Muscle of arm (tissue), 12 donors: ENCODE data around the gene FBXO41. TPM values are rescaled to one million over a fixed set of nuclear protein-coding genes. Genes with fewer than 3 reads are reported as not detected.
"Not testable (repeated sequence)": the region's sequence is repeated elsewhere in the genome, so short reads cannot be mapped to it uniquely, and the experiment has no call there.

Source experiments
- DNase-seq: peaks from one replicate; pipeline ENCODE4 v3.0.0-alpha.2; 2013
- polyA plus RNA-seq, 12 donors: library from polyadenylated mRNA; unstranded; fragments of 120-200 nt; gene quantifications; one replicate each; pipeline ENCODE4 v1.2.1, GENCODE V29; 2013; ENCODE audit not compliant: insufficient read length in 12 of 12

FBXO41 gene
- polyA plus RNA-seq, 12 donors = 0.12 to 2.0 (median 0.25) TPM; not detected in 2

DNA sequence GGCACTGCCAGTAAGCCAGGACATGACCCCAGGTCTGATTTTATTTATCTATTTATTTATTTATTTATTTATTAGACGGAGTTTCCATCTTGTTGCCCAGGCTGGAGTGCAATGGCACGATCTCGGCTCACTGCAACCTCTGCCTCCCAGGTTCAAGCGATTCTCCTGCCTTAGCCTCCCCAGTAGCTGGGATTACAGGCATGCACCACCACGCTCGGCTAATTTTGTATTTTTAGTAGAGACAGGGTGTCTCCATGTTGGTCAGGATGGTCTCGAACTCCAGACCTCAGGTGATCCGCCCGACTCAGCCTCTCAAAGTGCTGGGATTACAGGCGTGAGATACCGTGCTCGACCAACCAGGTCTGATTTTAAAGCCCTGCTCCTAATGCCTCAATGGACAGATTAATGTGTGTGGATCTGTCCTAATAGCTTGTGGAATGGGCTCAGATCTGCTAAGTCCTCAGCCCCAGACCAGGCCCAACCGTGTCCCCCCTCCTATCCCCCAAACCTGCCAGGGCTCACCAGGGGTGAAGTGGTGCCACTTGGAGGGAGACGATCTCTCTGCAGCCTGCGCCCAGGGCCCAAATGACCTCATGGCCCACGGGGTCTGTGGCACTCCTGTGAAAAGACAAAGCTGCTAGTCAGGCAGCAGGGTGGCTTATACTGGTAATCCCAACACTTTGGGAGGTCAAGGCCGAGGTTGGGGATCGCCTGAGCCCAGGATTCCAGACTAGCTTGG lies 21.4 kb downstream of the FBXO41 start:
- DNase-seq = not testable (repeated sequence)

DNA sequence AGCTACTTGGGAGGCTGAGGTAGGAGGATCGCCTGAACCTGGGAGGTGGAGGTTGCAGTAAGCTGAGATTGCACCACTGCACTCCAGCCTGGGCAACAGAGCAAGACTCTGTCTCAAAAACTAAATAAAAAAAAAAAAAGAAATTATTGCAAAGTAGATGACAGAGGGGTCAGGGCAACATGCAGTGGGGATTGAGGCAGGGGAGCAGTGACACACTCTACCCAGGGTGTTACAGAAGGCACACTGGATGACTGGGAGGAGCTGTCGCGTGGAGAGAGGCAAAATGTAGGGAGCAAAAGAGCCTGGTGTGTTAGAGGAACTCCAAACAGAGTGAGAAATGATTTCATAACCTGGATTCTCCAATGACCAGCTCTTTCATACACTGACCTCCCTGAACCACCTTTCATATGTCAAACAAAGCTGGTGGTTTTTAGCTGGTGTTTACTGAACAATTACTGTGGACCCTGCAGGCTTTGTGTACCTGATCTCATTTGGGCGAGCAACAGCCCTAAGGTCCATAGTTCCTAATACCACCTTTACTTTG lies 22.1 kb downstream of the FBXO41 start:
- no peak for DNase-seq

GRCh38 chr2:73260338-73260984 lies 23.8 kb downstream of the FBXO41 start:
- DNase-seq = no peak

- DNase-seq = no peak
Measured at GRCh38 chr2:73259704-73260337, 24.5 kb downstream of the FBXO41 start.

GRCh38 chr2:73259276-73259675 lies 25.0 kb downstream of the FBXO41 start:
- DNase-seq = no peak

DNA sequence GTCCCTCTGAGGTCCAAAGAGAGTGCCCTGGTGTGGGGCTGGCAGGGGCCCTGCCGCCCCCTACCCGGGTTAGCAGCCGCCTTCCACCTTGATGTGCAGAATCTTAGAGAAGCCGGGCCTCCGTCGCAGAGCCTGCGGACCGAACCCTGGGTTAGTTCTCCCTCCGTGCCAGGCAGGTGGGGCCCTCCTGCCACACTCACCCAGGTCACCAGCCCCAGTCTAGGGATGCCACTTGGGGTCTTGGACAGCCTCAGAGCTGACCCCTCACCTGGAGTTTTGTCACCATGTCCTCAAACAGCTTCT lies 25.4 kb downstream of the FBXO41 start:
- DNase-seq = no peak

DNA sequence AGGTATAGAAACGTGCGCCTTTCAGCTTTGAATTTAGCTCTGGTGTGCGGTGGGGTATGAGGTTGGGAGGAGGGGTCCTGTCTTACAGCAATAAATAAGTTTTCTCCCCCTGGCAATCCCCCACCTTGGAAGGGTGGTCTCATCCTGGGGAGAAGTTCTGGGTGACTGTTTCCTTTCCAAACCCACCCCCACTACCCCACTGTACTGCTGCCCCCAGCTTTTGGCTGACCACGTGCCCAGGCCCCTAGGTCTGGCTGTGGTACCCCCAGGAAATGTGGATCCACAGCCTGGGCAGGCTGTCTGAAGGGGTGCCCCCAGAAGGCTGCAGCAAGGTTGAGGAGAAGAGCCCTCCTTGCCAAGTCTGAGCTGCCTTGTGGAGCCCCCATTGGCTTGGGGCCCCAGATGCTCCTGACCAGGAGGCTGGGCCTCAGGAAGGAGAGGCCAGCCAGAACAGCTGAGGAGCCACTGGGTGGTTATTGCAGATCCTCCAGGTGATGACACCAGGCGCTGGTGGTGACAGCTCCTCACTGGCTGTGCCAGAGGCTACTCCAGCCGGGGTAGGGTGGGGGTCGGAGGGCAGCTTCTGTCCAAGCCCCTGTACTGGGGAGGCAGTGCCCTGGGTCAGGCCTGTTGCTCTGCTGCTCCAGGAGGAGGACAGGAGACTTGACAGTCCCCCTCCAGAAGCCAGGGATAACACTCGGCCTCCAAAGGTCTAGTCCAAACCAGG lies 25.9 kb downstream of the FBXO41 start:
- no peak for DNase-seq

- no peak for DNase-seq
Measured at GRCh38 chr2:73257425-73258125, 26.7 kb downstream of the FBXO41 start.

- DNase-seq = no peak
Measured at GRCh38 chr2:73257021-73257420, 27.3 kb downstream of the FBXO41 start.

DNA sequence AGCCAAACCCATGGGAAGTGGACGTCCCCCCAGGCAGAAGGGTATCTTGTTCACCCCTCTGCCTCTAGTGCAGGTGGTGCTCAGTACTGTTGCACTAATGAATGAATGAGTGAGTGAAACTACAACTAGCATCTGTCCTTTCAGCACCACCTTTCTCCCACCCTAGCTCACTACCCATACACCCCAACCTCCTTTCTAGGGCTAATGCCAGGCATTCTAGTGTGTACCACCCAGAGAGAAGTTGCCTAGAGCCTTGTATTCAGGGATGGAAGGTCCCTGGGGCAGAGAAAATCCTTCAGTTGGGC lies 27.7 kb downstream of the FBXO41 start:
- DNase-seq = no peak

DNA sequence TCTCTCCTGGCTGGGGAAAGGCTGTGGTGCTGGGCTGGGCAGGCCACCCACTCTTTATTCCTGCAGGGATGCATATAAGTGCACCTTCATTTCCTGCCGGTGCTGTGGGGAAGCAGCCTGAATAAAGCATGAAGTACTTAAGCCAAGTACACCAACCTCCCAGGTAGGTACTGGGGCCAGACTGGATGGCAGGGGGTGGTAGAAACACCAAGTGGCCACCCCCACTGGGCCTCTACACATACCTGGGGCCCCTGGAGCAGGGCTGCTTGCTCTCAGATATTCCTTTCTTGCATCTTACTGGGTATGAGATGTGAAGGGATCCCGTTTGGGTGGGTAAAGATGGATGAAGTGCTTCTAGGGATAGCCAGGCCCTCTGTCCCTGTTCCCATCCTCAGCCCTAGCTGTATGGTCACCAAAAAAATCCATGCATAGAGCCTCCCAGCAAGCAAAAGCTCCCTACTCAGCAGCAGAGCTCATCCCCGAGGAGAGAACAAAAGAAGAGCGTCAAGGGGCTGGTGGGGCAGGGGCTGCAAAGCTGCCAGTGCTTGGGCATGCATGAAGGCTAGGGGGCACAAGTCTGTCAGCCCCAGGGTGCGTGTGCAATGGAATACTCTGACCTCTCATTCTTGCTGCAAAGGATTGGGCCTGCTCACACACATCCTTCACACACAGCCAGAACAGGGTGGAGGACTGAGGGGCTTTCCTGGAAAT lies 28.2 kb downstream of the FBXO41 start:
- no peak for DNase-seq

DNA sequence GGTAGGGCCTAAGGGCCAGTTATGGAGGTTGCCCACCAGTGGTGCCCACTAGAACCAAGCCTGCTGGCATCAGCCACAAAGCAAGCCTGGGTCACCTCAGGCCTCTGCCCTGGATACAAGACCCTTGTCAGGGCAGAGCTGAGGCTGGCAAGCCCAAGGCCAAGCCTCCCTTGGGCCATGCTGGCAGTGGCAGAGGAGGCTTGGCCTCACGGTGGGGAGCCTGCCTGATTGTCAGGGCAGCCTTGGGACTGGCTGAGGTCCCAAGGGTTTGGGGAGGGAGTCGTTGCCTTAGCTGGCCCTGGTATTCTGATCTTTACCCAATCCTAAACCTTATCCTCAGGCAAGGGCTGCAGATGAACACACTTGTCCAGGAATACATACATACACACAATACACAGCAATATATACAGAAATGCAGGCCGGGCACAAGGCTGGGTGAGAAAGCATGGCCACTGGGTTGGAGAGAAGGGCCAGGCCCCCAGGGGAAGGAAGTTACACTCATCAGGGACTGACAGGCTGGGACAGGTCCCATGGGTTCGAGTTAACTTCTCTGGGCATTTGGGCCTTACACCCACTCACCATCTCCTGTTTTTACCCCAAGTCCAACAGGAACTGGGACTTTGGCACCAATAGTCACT lies 29.2 kb downstream of the FBXO41 start:
- no peak for DNase-seq

- DNase-seq = no peak
Measured at GRCh38 chr2:73254343-73255006, 29.8 kb downstream of the FBXO41 start.

GRCh38 chr2:73253901-73254300 lies 30.4 kb downstream of the FBXO41 start:
- no peak for DNase-seq

- DNase-seq = no peak
Measured at GRCh38 chr2:73253400-73253799, 30.9 kb downstream of the FBXO41 start.

GRCh38 chr2:73252238-73253027 lies 31.8 kb downstream of the FBXO41 start:
- DNase-seq = no peak

DNA sequence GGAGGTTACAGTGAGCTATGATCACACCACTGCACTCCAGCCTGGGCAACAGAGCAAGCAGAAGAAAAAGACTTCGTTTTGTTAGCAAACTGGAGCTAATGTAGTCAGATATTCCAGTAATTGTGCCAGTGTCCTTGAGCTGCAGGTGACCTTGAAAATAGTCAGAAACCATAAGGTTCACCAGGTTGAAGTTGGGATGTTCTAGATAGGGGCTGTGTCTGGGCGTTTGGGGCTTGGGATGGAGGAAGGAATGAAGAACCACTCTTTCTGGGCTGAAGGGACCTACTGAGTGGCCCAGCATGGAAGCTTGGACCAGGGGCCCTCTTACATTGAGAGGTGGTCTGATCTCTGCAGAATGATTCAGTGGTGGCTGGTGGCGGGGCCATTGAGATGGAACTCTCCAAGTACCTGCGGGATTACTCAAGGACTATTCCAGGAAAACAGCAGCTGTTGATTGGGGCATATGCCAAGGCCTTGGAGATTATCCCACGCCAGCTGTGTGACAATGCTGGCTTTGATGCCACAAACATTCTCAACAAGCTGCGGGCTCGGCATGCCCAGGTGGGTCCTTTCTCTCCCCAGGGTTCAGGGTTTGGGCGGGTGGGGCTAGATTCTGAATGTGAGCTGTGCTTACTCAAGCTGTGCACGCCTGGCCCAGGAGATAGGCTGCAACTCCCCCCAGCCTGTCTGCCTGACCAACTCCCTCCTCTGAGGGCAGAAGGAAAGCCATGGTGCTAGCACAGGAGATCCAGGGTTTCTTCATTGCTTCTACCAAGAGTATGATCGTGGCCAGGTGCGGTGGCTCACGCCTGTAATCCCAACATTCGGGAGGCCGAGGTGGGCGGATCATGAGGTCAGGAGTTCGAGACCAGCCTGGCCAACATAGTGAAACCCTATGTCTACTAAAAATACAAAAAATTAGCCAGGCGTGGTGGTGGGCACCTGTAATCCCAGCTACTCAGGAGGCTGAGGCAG lies 33.1 kb downstream of the FBXO41 start:
- DNase-seq = no peak

DNA sequence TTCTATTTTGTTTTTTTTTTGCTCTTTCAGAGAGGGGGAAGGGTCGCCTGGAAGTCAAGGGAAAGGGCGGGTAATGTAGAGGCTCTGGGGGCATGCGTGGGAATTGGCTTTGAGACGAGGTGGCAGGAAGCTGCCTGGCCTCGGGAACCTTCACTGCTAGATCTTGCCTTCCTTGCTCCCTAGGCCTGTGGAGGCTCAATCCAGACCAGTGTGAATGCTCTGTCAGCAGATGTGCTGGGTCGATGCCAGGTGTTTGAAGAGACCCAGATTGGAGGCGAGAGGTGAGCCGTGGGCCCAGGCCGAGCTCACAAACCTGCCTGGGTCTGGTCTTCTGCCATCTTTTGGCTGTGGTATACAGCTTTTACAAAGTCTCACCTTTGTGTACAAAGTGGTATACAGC lies 34.6 kb downstream of the FBXO41 start:
- DNase-seq = no peak
